SU-DHL-6 (cell line): ENCODE measurements around the gene TRAK1.

Source experiments
- H2AFZ ChIP-seq: fragments of 200-600 bp; sonication (generic); 2 replicates; pipeline ENCODE4 v1.6.1; 2014; ENCODE audit warnings: low read depth, mild to moderate bottlenecking, moderate library complexity, mixed read lengths, antibody characterized with exemption, low read length; ENCODE audit not compliant: severe bottlenecking
- H3F3A ChIP-seq: fragments of 200-600 bp; shearing (Covaris generic); 2 replicates; pipeline ENCODE4 v1.6.0; 2016; ENCODE audit warnings: antibody characterized with exemption, mild to moderate bottlenecking; ENCODE audit not compliant: insufficient read depth
- H3K27ac ChIP-seq: fragments of 200-600 bp; sonication (generic); 2 replicates; pipeline ENCODE4 v1.5.1; 2016; ENCODE audit warnings: low read depth, mild to moderate bottlenecking, low read length, moderate library complexity, mixed read lengths
- H3K27me3 ChIP-seq: fragments of 200-600 bp; sonication (generic), shearing (Covaris generic); 2 replicates; pipeline ENCODE4 v1.6.0; 2014; ENCODE audit warnings: mild to moderate bottlenecking, low read length
- H3K36me3 ChIP-seq: fragments of 200-600 bp; sonication (generic); 2 replicates; pipeline ENCODE4 v1.6.1; 2014; ENCODE audit warnings: mild to moderate bottlenecking, low read length, mixed read lengths
- H3K4me2 ChIP-seq: fragments of 300-600, 200-600 bp; shearing (Covaris generic), sonication (generic); 2 replicates; pipeline ENCODE4 v1.6.0; 2014; ENCODE audit warnings: low read length, low read depth, mild to moderate bottlenecking; ENCODE audit not compliant: poor library complexity, severe bottlenecking
- H3K4me3 ChIP-seq: fragments of 200-600 bp; sonication (generic); 2 replicates; pipeline ENCODE4 v1.5.1; 2014; ENCODE audit warnings: antibody characterized with exemption, low read length, mild to moderate bottlenecking, mixed read lengths; ENCODE audit not compliant: insufficient read depth, poor library complexity, severe bottlenecking
- H3K79me2 ChIP-seq: fragments of 200-600 bp; sonication (generic); 2 replicates; pipeline ENCODE4 v1.6.1; 2014; ENCODE audit warnings: mild to moderate bottlenecking, low read length, moderate library complexity; ENCODE audit not compliant: insufficient read depth
- H3K9ac ChIP-seq: fragments of 200-600 bp; sonication (generic); 2 replicates; pipeline ENCODE4 v1.7.0; 2014; ENCODE audit warnings: mild to moderate bottlenecking, low read length
- H3K9me2 ChIP-seq: fragments of 200-600 bp; sonication (generic); replicated peaks from 2 replicates; pipeline ENCODE4 v1.6.1; 2014; ENCODE audit warnings: low read length; ENCODE audit not compliant: insufficient read depth
- H3K9me3 ChIP-seq: fragments of 200-600 bp; sonication (generic); 2 replicates; pipeline ENCODE4 v1.6.1; 2014; ENCODE audit warnings: low read length, mixed read lengths; ENCODE audit not compliant: insufficient read depth
- H4K20me1 ChIP-seq: fragments of 200-600 bp; sonication (generic); 2 replicates; pipeline ENCODE4 v1.6.1; 2014; ENCODE audit warnings: low read depth, mild to moderate bottlenecking, antibody characterized with exemption, low read length, moderate library complexity, mixed read lengths
- CTCF ChIP-seq: fragments of 200-600 bp; sonication (generic); IDR thresholded peaks from one replicate; pipeline ENCODE4 v1.5.1; 2017; ENCODE audit warnings: antibody characterized with exemption, mild to moderate bottlenecking, low read length, moderate library complexity; ENCODE audit not compliant: insufficient read depth, poor library complexity, severe bottlenecking
- EZH2phosphoT487 ChIP-seq: fragments of 200-600 bp; sonication (generic), shearing (Covaris generic); conservative IDR thresholded peaks from 2 replicates; pipeline ENCODE4 v1.6.1; 2018; ENCODE audit warnings: mild to moderate bottlenecking, antibody characterized with exemption, low read length, moderate library complexity, mixed read lengths

TRAK1 gene

DNA sequence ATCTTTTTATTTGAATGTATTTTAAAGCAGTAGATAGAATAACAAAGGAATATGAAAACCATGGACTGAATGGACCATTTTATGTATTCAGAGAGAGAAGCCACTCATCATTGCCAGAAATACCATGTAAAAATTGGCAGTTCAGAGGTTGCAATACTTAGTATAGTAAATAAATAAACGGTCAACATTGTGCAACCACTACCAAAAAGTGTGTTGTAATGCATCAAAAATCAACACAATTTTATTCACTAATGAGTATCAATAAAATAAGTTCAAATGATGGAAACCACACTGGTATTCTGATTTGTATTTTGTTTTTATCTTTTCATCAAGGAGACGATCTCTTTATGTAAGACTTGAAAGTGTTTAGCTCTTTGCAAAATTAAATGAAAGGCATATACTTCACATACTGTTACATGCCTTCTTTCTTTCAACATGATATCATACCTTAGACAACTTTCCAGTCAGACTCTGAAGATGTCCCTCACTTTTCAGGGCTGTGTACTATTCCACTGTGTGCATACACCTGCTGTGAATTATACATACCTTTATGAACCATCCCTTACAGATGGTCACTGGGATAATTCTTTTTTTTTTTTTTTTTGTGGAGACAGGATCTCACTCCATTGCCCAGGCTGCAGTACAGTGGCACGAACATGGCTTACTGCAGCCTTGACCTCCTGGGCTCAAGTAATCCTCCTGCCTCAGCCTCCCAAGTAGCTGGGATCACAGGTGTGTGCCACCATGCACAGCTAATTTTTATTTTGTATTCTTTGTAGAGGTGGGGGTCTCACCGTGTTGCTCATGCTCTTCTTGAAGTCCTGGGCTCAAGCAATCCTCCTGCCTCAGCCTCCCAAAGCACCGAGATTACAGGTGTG lies 134.6 kb downstream of the TRAK1 start:
- Histone ChIP-seq H2AFZ (no peak overlapping the region), H3K36me3 (peaks cover 12% of the 10 kb centered on the region; the same call in 1 of the 2 replicates), H3K9me2 (no peaks in the 10 kb centered on the region), H3K9ac (no peak overlapping the region), H3K4me3 (no peak overlapping the region), H4K20me1 (no peaks in the 10 kb centered on the region), H3K27me3 (no peaks in the 10 kb centered on the region), H3K4me2 (no peak overlapping the region), H3K9me3 (no peaks in the 10 kb centered on the region), H3F3A (peaks cover 14% of the 10 kb centered on the region), H3K27ac (no peak overlapping the region), H3K79me2 (no peaks in the 10 kb centered on the region)
- TF ChIP-seq CTCF = no peak
- no peak for TF ChIP-seq EZH2phosphoT487

DNA sequence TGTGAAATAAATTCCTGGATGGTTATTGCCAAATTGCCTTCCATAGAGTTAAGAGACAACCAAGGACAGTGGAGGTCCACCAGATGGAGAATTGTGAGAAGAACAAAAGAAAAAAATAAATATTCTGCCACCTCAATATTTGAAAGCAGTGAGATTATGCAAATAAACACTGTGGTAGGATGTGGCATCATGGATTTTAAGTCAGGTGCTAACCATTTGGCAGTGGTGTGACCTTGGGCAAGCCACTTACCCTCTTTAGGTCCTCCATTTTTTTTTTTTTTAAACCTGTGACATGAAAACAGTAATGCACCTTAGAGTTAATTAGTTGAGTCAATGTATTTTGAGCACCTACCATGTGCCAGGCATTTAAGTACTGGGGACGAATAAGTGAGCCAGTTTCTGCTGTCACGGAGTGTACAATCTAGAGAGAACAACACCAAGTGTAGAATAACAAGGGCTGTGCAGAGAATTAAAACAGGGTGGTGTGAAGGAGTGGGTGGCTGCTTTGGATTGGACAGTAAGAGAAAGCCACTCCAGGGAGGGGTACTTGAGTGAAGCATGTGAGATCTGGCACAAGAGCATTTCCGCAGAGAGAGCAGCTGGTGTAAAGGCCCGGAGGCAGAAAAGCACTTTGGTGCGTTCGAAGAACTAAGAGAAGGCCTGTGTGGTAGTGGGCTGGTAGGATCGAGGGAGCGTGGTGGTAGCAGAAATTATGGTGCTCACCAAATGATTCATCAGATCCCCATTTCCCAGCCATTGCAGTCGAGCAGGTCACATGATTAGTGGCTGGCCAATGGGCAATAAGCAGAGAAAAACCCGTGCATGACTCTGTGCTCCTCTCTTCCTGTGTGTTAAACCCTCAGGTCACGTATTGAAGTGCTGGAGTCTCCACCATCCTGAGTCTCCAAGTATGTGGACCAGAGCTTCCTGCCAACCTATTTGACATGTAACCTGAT lies 135.6 kb downstream of the TRAK1 start:
- H3F3A ChIP-seq = peaks cover 14% of the 10 kb centered on the region
- no peak overlapping the region for H3K4me2 ChIP-seq
- no peaks in the 10 kb centered on the region for H3K9me2 ChIP-seq
- H3K27ac ChIP-seq = no peak overlapping the region
- H3K9ac ChIP-seq = no peak overlapping the region
- no peak overlapping the region for H2AFZ ChIP-seq
- no peaks in the 10 kb centered on the region for H3K79me2 ChIP-seq
- H3K4me3 ChIP-seq = no peak overlapping the region
- H3K27me3 ChIP-seq = no peaks in the 10 kb centered on the region
- no peaks in the 10 kb centered on the region for H3K9me3 ChIP-seq
- H4K20me1 ChIP-seq = no peaks in the 10 kb centered on the region
- H3K36me3 ChIP-seq = peaks cover 12% of the 10 kb centered on the region; the same call in 1 of the 2 replicates
- no peak for TF ChIP-seq CTCF
- no peak for TF ChIP-seq EZH2phosphoT487

DNA sequence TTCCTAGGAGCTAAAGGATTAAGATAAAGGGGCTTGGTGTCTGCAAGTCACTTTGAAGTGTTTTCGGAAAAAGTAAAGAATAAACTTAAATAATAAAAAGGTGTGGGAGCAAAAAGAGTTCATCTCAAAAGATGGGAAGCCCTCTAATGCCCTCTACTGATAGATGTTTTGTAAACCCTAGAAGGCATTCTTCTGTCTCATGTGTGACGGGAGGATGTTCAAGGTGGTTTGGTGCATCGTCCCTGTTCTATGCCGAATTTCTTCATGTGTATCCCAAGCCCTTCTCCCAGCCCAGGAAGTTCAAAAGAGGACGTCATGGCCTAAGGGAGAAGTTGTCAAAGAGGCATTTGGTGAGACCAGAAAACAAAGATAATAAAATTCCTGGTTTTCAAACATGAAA lies 137.6 kb downstream of the TRAK1 start:
- no peak for TF ChIP-seq EZH2phosphoT487
- TF ChIP-seq CTCF = no peak
- Histone ChIP-seq H3K79me2 (no peaks in the 10 kb centered on the region), H3K36me3 (peaks cover 12% of the 10 kb centered on the region; the same call in 1 of the 2 replicates), H3K9me3 (no peaks in the 10 kb centered on the region), H3K4me2 (no peak overlapping the region), H4K20me1 (no peaks in the 10 kb centered on the region), H3K9me2 (no peaks in the 10 kb centered on the region), H3K4me3 (no peak overlapping the region), H3K27me3 (no peaks in the 10 kb centered on the region), H3K9ac (no peak overlapping the region), H2AFZ (no peak overlapping the region), H3K27ac (no peak overlapping the region), H3F3A (peaks cover 14% of the 10 kb centered on the region)
